Panc1 (cell line): ENCODE measurements around the gene CEACAM18. TPM values are rescaled to one million over a fixed set of nuclear protein-coding genes. Genes with fewer than 3 reads are reported as not detected.
"Not testable (repeated sequence)": the region's sequence is repeated elsewhere in the genome, so short reads cannot be mapped to it uniquely, and the experiment has no call there.

Experiments used
- ATAC-seq: fragments of 200-7000 bp; cut with Tn5 transposase; 2 replicates; pipeline ENCODE4 v1.9.1; 2020; ENCODE audit warnings: mild to moderate bottlenecking, moderate library complexity
- BruUV-seq: library from RNA; stranded (reverse); fragments of 400-500 nt; replicated peaks from 2 replicates; lab custom pipeline; 2021; lab: Mats Ljungman, UMichigan
- CTCF ChIA-PET: fragments of 300-600 bp; sonication (Branson Sonifier 250); formaldehyde crosslinking; loops from one replicate; lab custom pipeline; 2022; ENCODE audit warnings: antibody characterized with exemption; lab: Charles Lee
- POLR2A ChIA-PET: fragments of 300-600 bp; sonication (Branson Sonifier 250); formaldehyde crosslinking; loops from one replicate; lab custom pipeline; 2022; ENCODE audit warnings: antibody characterized with exemption; lab: Charles Lee
- DNase-seq: peaks from one replicate; pipeline ENCODE4 v3.0.0-alpha.2; 2010; ENCODE audit warnings: low read depth, low spot score
- H3K27ac ChIP-seq: 2 replicates; pipeline ENCODE4 v1.5.1; 2011; ENCODE audit warnings: mild to moderate bottlenecking, low read length, inconsistent platforms
- H3K27me3 ChIP-seq: fragments of 200-500 bp; sonication (Bioruptor generic); 2 replicates; pipeline ENCODE4 v1.6.0; 2014; ENCODE audit warnings: low read length, inconsistent platforms; ENCODE audit not compliant: control insufficient read depth, insufficient read depth
- H3K36me3 ChIP-seq: fragments of 200-500 bp; sonication (Bioruptor generic); 2 replicates; pipeline ENCODE4 v1.5.1; 2014; ENCODE audit warnings: inconsistent platforms, mild to moderate bottlenecking, low read length, moderate library complexity; ENCODE audit not compliant: control insufficient read depth, insufficient read depth
- H3K4me1 ChIP-seq: 2 replicates; pipeline ENCODE4 v1.5.1; 2011; ENCODE audit warnings: inconsistent platforms, mild to moderate bottlenecking, low read length, moderate library complexity; ENCODE audit not compliant: control insufficient read depth, insufficient read depth
- H3K4me3 ChIP-seq, 2 experiments: 2 replicates each; pipeline ENCODE4 v1.5.1; 2011 to 2012; ENCODE audit warnings: low read depth in 2 of 2, low read length in 2 of 2, mild to moderate bottlenecking in 2 of 2, inconsistent platforms in 1 of 2, moderate library complexity in 1 of 2
- H3K9me3 ChIP-seq: fragments of 200-500 bp; sonication (Bioruptor generic); 2 replicates; pipeline ENCODE4 v1.5.1; 2014; ENCODE audit warnings: low read depth, mild to moderate bottlenecking, inconsistent platforms, low read length, moderate library complexity; ENCODE audit not compliant: control insufficient read depth, insufficient read depth
- POLR2AphosphoS5 ChIP-seq: IDR thresholded peaks from 2 replicates; pipeline ENCODE4 v1.6.1; 2012; ENCODE audit warnings: mild to moderate bottlenecking, low read depth, low read length, moderate library complexity
- SIN3A ChIP-seq: IDR thresholded peaks from 2 replicates; pipeline ENCODE4 v1.6.1; 2012; ENCODE audit warnings: low read depth, mild to moderate bottlenecking, low read length, moderate library complexity, borderline replicate concordance; ENCODE audit not compliant: insufficient read depth
- TCF7L2 ChIP-seq: IDR thresholded peaks from 2 replicates; pipeline ENCODE4 v1.6.1; 2011; ENCODE audit warnings: mild to moderate bottlenecking, low read depth, low read length, inconsistent platforms
- in situ Hi-C: cut with HindIII; loops from 2 replicates; pipeline ENCODE4 v1.10.0; 2016; ENCODE audit warnings: low sequenced_read_pairs, low pct_unique_long_range_greater_than_20kb
- intact Hi-C: fragments of 100-400 bp; cut with micrococcal nuclease; formaldehyde crosslinking; loops from one replicate; pipeline ENCODE4 v1.10.0; 2022; ENCODE audit not compliant: unreplicated experiment
- total RNA-seq: library from RNA; stranded (reverse); gene quantifications from one replicate; pipeline ENCODE4 v1.2.1, GENCODE V29; 2021; ENCODE audit not compliant: unreplicated experiment
- TF ChIP-seq, protein P1 (sequence below), 2 experiments: IDR thresholded peaks; 2 replicates each; pipeline ENCODE4 v1.6.1; 2011 to 2012; ENCODE audit warnings: low read depth in 2 of 2, control low read depth in 1 of 2, low read length in 1 of 2, mild to moderate bottlenecking in 1 of 2, moderate library complexity in 1 of 2; ENCODE audit not compliant: insufficient read depth in 1 of 2
- TF ChIP-seq, protein P2 (sequence below): fragments of 450-650 bp; IDR thresholded peaks from 2 replicates; pipeline ENCODE4 v1.5.1; 2017; ENCODE audit warnings: mild to moderate bottlenecking

The CEACAM18 gene
- total RNA-seq, 1 experiment from 2014 or later: not detected

DNA sequence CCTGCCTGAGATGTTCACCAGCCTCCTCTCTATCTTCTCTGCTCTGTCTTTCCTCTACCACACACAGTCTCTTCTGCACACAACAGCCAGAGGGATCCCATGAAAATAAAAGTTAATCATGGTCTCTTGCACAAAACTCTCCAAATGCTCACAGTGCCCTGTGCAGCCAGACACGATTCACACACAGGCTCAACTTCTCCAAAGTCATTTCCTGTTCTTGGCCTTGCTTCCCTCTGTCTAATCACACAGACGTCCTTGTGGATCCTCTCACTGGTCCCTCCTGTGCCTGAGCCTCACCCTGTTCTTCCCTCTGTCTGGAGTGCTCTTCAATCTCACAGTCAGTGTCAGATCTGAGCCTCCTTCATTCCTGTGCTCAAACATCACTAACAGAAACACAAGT lies 15.4 kb downstream of the CEACAM18 start:
- POLR2A ChIA-PET: no interaction called here
- CTCF ChIA-PET: no interaction called here
- H3K27ac ChIP-seq: no peak overlapping the region
- in situ Hi-C loops: no loop called here
- BruUV-seq: no TSS peak
- H3K4me1 ChIP-seq: no peaks in the 10 kb centered on the region
- intact Hi-C loops: no loop called here
- ATAC-seq (no peak), DNase-seq (no peak)
- TF ChIP-seq POLR2AphosphoS5: no peak
- no peak for TF ChIP-seq TCF7L2
- TF ChIP-seq, protein P1, sequence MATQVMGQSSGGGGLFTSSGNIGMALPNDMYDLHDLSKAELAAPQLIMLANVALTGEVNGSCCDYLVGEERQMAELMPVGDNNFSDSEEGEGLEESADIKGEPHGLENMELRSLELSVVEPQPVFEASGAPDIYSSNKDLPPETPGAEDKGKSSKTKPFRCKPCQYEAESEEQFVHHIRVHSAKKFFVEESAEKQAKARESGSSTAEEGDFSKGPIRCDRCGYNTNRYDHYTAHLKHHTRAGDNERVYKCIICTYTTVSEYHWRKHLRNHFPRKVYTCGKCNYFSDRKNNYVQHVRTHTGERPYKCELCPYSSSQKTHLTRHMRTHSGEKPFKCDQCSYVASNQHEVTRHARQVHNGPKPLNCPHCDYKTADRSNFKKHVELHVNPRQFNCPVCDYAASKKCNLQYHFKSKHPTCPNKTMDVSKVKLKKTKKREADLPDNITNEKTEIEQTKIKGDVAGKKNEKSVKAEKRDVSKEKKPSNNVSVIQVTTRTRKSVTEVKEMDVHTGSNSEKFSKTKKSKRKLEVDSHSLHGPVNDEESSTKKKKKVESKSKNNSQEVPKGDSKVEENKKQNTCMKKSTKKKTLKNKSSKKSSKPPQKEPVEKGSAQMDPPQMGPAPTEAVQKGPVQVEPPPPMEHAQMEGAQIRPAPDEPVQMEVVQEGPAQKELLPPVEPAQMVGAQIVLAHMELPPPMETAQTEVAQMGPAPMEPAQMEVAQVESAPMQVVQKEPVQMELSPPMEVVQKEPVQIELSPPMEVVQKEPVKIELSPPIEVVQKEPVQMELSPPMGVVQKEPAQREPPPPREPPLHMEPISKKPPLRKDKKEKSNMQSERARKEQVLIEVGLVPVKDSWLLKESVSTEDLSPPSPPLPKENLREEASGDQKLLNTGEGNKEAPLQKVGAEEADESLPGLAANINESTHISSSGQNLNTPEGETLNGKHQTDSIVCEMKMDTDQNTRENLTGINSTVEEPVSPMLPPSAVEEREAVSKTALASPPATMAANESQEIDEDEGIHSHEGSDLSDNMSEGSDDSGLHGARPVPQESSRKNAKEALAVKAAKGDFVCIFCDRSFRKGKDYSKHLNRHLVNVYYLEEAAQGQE (IDR thresholded peaks at IDR 0.05; ENCODE audit: insufficient read depth in 1 of 2, low read depth in 2 of 2, low read length in 1 of 2): no peak
- no peak for TF ChIP-seq SIN3A
- TF ChIP-seq, protein P2, sequence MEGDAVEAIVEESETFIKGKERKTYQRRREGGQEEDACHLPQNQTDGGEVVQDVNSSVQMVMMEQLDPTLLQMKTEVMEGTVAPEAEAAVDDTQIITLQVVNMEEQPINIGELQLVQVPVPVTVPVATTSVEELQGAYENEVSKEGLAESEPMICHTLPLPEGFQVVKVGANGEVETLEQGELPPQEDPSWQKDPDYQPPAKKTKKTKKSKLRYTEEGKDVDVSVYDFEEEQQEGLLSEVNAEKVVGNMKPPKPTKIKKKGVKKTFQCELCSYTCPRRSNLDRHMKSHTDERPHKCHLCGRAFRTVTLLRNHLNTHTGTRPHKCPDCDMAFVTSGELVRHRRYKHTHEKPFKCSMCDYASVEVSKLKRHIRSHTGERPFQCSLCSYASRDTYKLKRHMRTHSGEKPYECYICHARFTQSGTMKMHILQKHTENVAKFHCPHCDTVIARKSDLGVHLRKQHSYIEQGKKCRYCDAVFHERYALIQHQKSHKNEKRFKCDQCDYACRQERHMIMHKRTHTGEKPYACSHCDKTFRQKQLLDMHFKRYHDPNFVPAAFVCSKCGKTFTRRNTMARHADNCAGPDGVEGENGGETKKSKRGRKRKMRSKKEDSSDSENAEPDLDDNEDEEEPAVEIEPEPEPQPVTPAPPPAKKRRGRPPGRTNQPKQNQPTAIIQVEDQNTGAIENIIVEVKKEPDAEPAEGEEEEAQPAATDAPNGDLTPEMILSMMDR: no peak
- H3K4me3 ChIP-seq: no peak overlapping the region
- peaks cover 3% of the 10 kb centered on the region; the same call in 1 of the 2 replicates for H3K27me3 ChIP-seq
- no peaks in the 10 kb centered on the region for H3K9me3 ChIP-seq
- H3K36me3 ChIP-seq: no peaks in the 10 kb centered on the region

DNA sequence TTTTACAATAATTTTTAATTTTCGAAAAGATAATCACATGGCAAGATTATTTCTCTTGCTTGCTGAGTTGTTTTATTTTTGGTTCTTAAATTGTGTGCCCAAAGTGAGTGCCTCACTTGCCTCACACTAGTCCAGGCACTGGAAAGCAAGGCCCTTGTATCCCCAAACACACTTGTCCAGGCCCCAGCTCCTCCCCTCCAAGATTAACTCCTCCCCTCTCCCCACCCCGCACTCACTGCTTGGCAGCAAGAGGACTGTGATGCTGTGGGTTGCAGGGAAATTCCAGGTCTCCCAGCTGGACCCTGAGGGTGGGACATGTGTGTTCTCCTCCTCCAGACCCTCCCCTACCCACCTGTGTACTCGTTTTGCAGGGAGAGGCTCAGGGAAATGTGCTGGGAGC lies 19.3 kb downstream of the CEACAM18 start:
- Histone ChIP-seq H3K9me3 (no peaks in the 10 kb centered on the region), H3K4me1 (no peaks in the 10 kb centered on the region), H3K27ac (no peak overlapping the region), H3K4me3 (no peak overlapping the region), H3K27me3 (0 out of 2 replicates have a peak, but pooled peaks cover 3% of the 10 kb centered on the region), H3K36me3 (no peaks in the 10 kb centered on the region)
- intact Hi-C loops (no loop called here), in situ Hi-C loops (no loop called here)
- ChIA-PET POLR2A (no interaction called here), CTCF (no interaction called here)
- no TSS peak for BruUV-seq
- no peak for TF ChIP-seq TCF7L2
- TF ChIP-seq, protein P2: no peak
- TF ChIP-seq POLR2AphosphoS5: no peak
- TF ChIP-seq SIN3A: no peak
- TF ChIP-seq, protein P1 (IDR thresholded peaks at IDR 0.05; ENCODE audit: insufficient read depth in 1 of 2, low read depth in 2 of 2, low read length in 1 of 2): no peak
- DNase-seq (no peak), ATAC-seq (no peak)

DNA sequence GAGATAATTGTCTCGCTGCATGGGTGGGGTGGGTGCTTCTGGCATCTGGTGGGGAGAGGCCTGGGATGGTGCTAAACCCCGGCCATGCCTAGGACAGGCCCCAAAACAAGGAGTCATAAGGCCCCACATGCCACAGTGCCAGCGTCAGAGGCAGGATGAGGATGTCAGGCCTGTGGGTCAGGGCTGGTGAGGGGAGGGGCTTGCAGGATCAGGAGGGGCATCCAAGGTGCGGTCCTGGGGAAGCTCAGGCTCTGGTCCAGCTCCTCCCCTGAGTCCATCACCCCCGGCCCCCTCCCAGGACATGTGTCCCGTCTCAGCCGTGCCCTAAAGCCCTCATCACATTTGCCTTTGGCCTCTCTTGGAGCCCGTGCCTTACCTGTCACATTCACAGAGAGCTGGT lies 22.6 kb downstream of the CEACAM18 start:
- H3K27ac ChIP-seq, H3K36me3 ChIP-seq, H3K9me3 ChIP-seq, in situ Hi-C loops, H3K4me3 ChIP-seq, H3K27me3 ChIP-seq, BruUV-seq, ATAC-seq, POLR2A ChIA-PET, intact Hi-C loops, DNase-seq, H3K4me1 ChIP-seq, CTCF ChIA-PET: not testable (repeated sequence)
